CD8-positive, alpha-beta memory T cell (primary cell): ENCODE measurements around the gene KRTAP3-1. TPM values are rescaled to one million over a fixed set of nuclear protein-coding genes. Genes with fewer than 3 reads are reported as not detected.

Experiments used
- CTCF ChIA-PET: fragments of 350-600 bp; sonication (Branson Sonifier 250); formaldehyde crosslinking; loops from one replicate; lab custom pipeline; 2021; ENCODE audit warnings: antibody characterized with exemption; lab: Charles Lee
- POLR2A ChIA-PET: fragments of 350-600 bp; sonication (Branson Sonifier 250); formaldehyde crosslinking; loops from one replicate; lab custom pipeline; 2021; ENCODE audit warnings: antibody characterized with exemption; lab: Charles Lee
- DNase-seq, 5 donors: peaks; one replicate each; pipeline versions ENCODE4 v3.0.0 to v3.0.0-alpha.2; 2020 to 2022; ENCODE audit warnings: mixed read lengths in 1 of 5
- H3K27ac ChIP-seq: one replicate; pipeline ENCODE4 v1.7.0; 2013; ENCODE audit warnings: low read depth, mild to moderate bottlenecking, low read length, moderate library complexity
- H3K27me3 ChIP-seq: 2 replicates; pipeline ENCODE4 v1.7.0; 2013; ENCODE audit warnings: low read length, mild to moderate bottlenecking; ENCODE audit not compliant: insufficient read depth, poor library complexity, severe bottlenecking
- H3K36me3 ChIP-seq: 2 replicates; pipeline ENCODE4 v1.7.0; 2013; ENCODE audit warnings: mild to moderate bottlenecking, low read length, moderate library complexity; ENCODE audit not compliant: insufficient read depth
- H3K4me1 ChIP-seq: 2 replicates; pipeline ENCODE4 v1.7.0; 2013; ENCODE audit warnings: mild to moderate bottlenecking, low read length, moderate library complexity; ENCODE audit not compliant: insufficient read depth
- H3K4me3 ChIP-seq: 2 replicates; pipeline ENCODE4 v1.7.0; 2013; ENCODE audit warnings: mild to moderate bottlenecking, low read length
- H3K9me3 ChIP-seq: 2 replicates; pipeline ENCODE4 v1.7.0; 2013; ENCODE audit warnings: mild to moderate bottlenecking, low read length
- H3K27ac Mint-ChIP-seq, 8 donors: one replicate each; pipeline ENCODE4 v1.8.0; 2020 to 2021; ENCODE audit warnings: mixed read lengths in 8 of 8, mild to moderate bottlenecking in 6 of 8, inconsistent platforms in 3 of 8, moderate library complexity in 3 of 8
- H3K27me3 Mint-ChIP-seq, 2 donors: one replicate each; pipeline ENCODE4 v1.8.0; 2020 to 2021; ENCODE audit warnings: mixed read lengths in 2 of 2, mild to moderate bottlenecking in 1 of 2, moderate library complexity in 1 of 2
- H3K36me3 Mint-ChIP-seq, 3 donors: one replicate each; pipeline ENCODE4 v1.8.0; 2020 to 2021; ENCODE audit warnings: mixed read lengths in 3 of 3, inconsistent platforms in 1 of 3, mild to moderate bottlenecking in 1 of 3
- H3K4me1 Mint-ChIP-seq, 3 donors: one replicate each; pipeline ENCODE4 v1.8.0; 2020 to 2021; ENCODE audit warnings: mixed read lengths in 3 of 3, inconsistent platforms in 1 of 3, mild to moderate bottlenecking in 1 of 3
- H3K4me3 Mint-ChIP-seq, 7 donors: one replicate each; pipeline ENCODE4 v1.8.0; 2020 to 2021; ENCODE audit warnings: mixed read lengths in 7 of 7, mild to moderate bottlenecking in 6 of 7, moderate library complexity in 4 of 7, inconsistent platforms in 2 of 7
- H3K9me3 Mint-ChIP-seq, 5 donors: one replicate each; pipeline ENCODE4 v1.8.0; 2020 to 2022; ENCODE audit warnings: mixed read lengths in 5 of 5, mild to moderate bottlenecking in 3 of 5, moderate library complexity in 2 of 5, inconsistent platforms in 1 of 5
- polyA plus RNA-seq: library from polyadenylated mRNA; unstranded; fragments of 300-500 nt; fragmentation: Illumina TruSeq; gene quantifications from one replicate; pipeline ENCODE4 v1.2.3, GENCODE V29; 2021
- total RNA-seq, 2 experiments: library from RNA; stranded (reverse); gene quantifications; one replicate each; pipeline ENCODE4 v1.2.3, GENCODE V29; 2021

The KRTAP3-1 gene
- total and polyA plus RNA-seq, 3 experiments from 2014 or later = not detected

GRCh38 chr17:40966848-40967247, 42.1 kb downstream of the KRTAP3-1 start, which contains the start of gene KRT39:
KRT39 (minus strand) TSS chr17:40966948; CDS start chr17:40966856, 92 bp downstream.
- CTCF ChIA-PET = interaction anchor here (1.4 kb wide), 1 partner anchor 19 kb away, joined by 3 read pairs; no protein-coding TSS in a partner anchor
- no peak within 1 kb of the TSS for H3K4me3 ChIP-seq
- Mint-ChIP-seq H3K9me3 (peaks cover 0 to 4% (median 0%) of the 10 kb centered on the region in 5 donors), H3K4me3 (no peak within 1 kb of the TSS), H3K4me1 (peaks cover 5 to 6% (median 5%) of the 10 kb centered on the region in 3 donors), H3K27me3 (peaks cover 14 to 48% of the 10 kb centered on the region in 2 donors), H3K27ac (no peak within 1 kb of the TSS), H3K36me3 (no peaks in the 10 kb centered on the region)
- H3K9me3 ChIP-seq = no peaks in the 10 kb centered on the region
- H3K27me3 ChIP-seq = no peaks in the 10 kb centered on the region
- POLR2A ChIA-PET = no interaction called here
- no peaks in the 10 kb centered on the region for H3K4me1 ChIP-seq
- H3K36me3 ChIP-seq = no peaks in the 10 kb centered on the region
- no peak within 1 kb of the TSS for H3K27ac ChIP-seq
- no peak for DNase-seq

GRCh38 chr17:40963838-40964237, 45.1 kb downstream of the KRTAP3-1 start:
- CTCF ChIA-PET = no interaction called here
- H3K27me3 ChIP-seq = no peaks in the 10 kb centered on the region
- Mint-ChIP-seq H3K4me1 (peaks cover 5 to 6% (median 5%) of the 10 kb centered on the region in 3 donors), H3K36me3 (no peaks in the 10 kb centered on the region), H3K4me3 (no peak overlapping the region), H3K9me3 (peaks cover 0 to 4% (median 0%) of the 10 kb centered on the region in 5 donors), H3K27ac (no peak overlapping the region), H3K27me3 (peaks cover 17 to 51% of the 10 kb centered on the region in 2 donors)
- no peak overlapping the region for H3K4me3 ChIP-seq
- no peaks in the 10 kb centered on the region for H3K4me1 ChIP-seq
- POLR2A ChIA-PET = no interaction called here
- H3K36me3 ChIP-seq = no peaks in the 10 kb centered on the region
- DNase-seq = no peak
- H3K9me3 ChIP-seq = no peaks in the 10 kb centered on the region
- H3K27ac ChIP-seq = no peak overlapping the region

- ChIA-PET CTCF (interaction anchor here (1.4 kb wide), 1 partner anchor 18 kb away, joined by 3 read pairs; no protein-coding TSS in a partner anchor), POLR2A (no interaction called here)
- no peak overlapping the region for H3K4me3 ChIP-seq
- Mint-ChIP-seq H3K36me3 (no peaks in the 10 kb centered on the region), H3K4me1 (peaks cover 5 to 6% (median 5%) of the 10 kb centered on the region in 3 donors), H3K27ac (peak overlapping the region in 1 of 8 donors; percentile 45), H3K4me3 (no peak overlapping the region), H3K27me3 (peaks cover 17 to 42% of the 10 kb centered on the region in 2 donors), H3K9me3 (no peaks in the 10 kb centered on the region)
- H3K27me3 ChIP-seq = no peaks in the 10 kb centered on the region
- H3K9me3 ChIP-seq = no peaks in the 10 kb centered on the region
- no peaks in the 10 kb centered on the region for H3K4me1 ChIP-seq
- DNase-seq = no peak
- H3K27ac ChIP-seq = no peak overlapping the region
- no peaks in the 10 kb centered on the region for H3K36me3 ChIP-seq
Measured at GRCh38 chr17:40962059-40962561, 46.8 kb downstream of the KRTAP3-1 start.

GRCh38 chr17:40961591-40961990, 47.3 kb downstream of the KRTAP3-1 start:
- no peak overlapping the region for H3K27ac Mint-ChIP-seq
- H3K27me3 Mint-ChIP-seq = peaks cover 16 to 46% of the 10 kb centered on the region in 2 donors
- no peaks in the 10 kb centered on the region for H3K36me3 Mint-ChIP-seq
- no peaks in the 10 kb centered on the region for H3K36me3 ChIP-seq
- DNase-seq = no peak
- no peak overlapping the region for H3K4me3 Mint-ChIP-seq
- H3K4me1 Mint-ChIP-seq = peaks cover 5 to 6% (median 5%) of the 10 kb centered on the region in 3 donors
- POLR2A ChIA-PET = no interaction called here
- no peak overlapping the region for H3K27ac ChIP-seq
- H3K4me1 ChIP-seq = no peaks in the 10 kb centered on the region
- CTCF ChIA-PET = interaction anchor here (1.4 kb wide), 1 partner anchor 17 kb away, joined by 3 read pairs; no protein-coding TSS in a partner anchor
- H3K9me3 Mint-ChIP-seq = no peaks in the 10 kb centered on the region
- no peaks in the 10 kb centered on the region for H3K9me3 ChIP-seq
- no peak overlapping the region for H3K4me3 ChIP-seq
- no peaks in the 10 kb centered on the region for H3K27me3 ChIP-seq

- Mint-ChIP-seq H3K4me1 (peaks cover 5 to 6% (median 5%) of the 10 kb centered on the region in 3 donors), H3K9me3 (no peaks in the 10 kb centered on the region), H3K36me3 (no peaks in the 10 kb centered on the region), H3K27me3 (peaks cover 19 to 48% of the 10 kb centered on the region in 2 donors), H3K27ac (no peak overlapping the region), H3K4me3 (no peak overlapping the region)
- CTCF ChIA-PET = interaction anchor here (1.1 kb wide), 1 partner anchor 28 kb away, joined by 3 read pairs; no protein-coding TSS in a partner anchor
- Histone ChIP-seq H3K36me3 (no peaks in the 10 kb centered on the region), H3K9me3 (no peaks in the 10 kb centered on the region), H3K4me1 (no peaks in the 10 kb centered on the region), H3K4me3 (no peak overlapping the region), H3K27me3 (no peaks in the 10 kb centered on the region), H3K27ac (no peak overlapping the region)
- POLR2A ChIA-PET = no interaction called here
- DNase-seq = no peak
Measured at GRCh38 chr17:40960144-40960543, 48.8 kb downstream of the KRTAP3-1 start.

Other genes starting within 250 kb of the KRTAP3-1 start
Only the 30 nearest of the 37 such genes appear.
- not detected for gene KRT28, start 209.2 kb downstream of the KRTAP3-1 start, total RNA-seq
- gene KRT28, start 209.2 kb downstream of the KRTAP3-1 start, polyA plus RNA-seq = not detected
- 10 to 100 TPM; 57.5 to 61.9 TPM for gene KRT10, start 186.5 kb downstream of the KRTAP3-1 start, total RNA-seq
- gene KRT10, start 186.5 kb downstream of the KRTAP3-1 start, polyA plus RNA-seq = 218 TPM
- gene KRT12, start 141.9 kb downstream of the KRTAP3-1 start, total RNA-seq = not detected
- not detected for gene KRT12, start 141.9 kb downstream of the KRTAP3-1 start, polyA plus RNA-seq
- gene KRT20, start 123.9 kb downstream of the KRTAP3-1 start, total RNA-seq = not detected
- not detected for gene KRT20, start 123.9 kb downstream of the KRTAP3-1 start, polyA plus RNA-seq
- gene KRT23, start 71.5 kb downstream of the KRTAP3-1 start, total RNA-seq = not detected
- gene KRT23, start 71.5 kb downstream of the KRTAP3-1 start, polyA plus RNA-seq = not detected
- not detected for gene KRT39, start 42.2 kb downstream of the KRTAP3-1 start, total RNA-seq
- not detected for gene KRT39, start 42.2 kb downstream of the KRTAP3-1 start, polyA plus RNA-seq
- not detected for gene KRT40, start 24.8 kb downstream of the KRTAP3-1 start, total RNA-seq
- not detected for gene KRT40, start 24.8 kb downstream of the KRTAP3-1 start, polyA plus RNA-seq
- gene KRTAP3-3, start 15.0 kb downstream of the KRTAP3-1 start, total RNA-seq = not detected
- gene KRTAP3-3, start 15.0 kb downstream of the KRTAP3-1 start, polyA plus RNA-seq = not detected
- not detected for gene KRTAP3-2, start 9.2 kb downstream of the KRTAP3-1 start, total RNA-seq
- gene KRTAP3-2, start 9.2 kb downstream of the KRTAP3-1 start, polyA plus RNA-seq = not detected
- gene KRTAP1-5, start 18.1 kb upstream of the KRTAP3-1 start, total RNA-seq = not detected
- not detected for gene KRTAP1-5, start 18.1 kb upstream of the KRTAP3-1 start, polyA plus RNA-seq
- gene KRTAP1-4, start 21.1 kb upstream of the KRTAP3-1 start, total RNA-seq = not detected
- not detected for gene KRTAP1-4, start 21.1 kb upstream of the KRTAP3-1 start, polyA plus RNA-seq
- gene KRTAP1-3, start 25.7 kb upstream of the KRTAP3-1 start, total RNA-seq = not detected
- gene KRTAP1-3, start 25.7 kb upstream of the KRTAP3-1 start, polyA plus RNA-seq = not detected
- gene KRTAP1-1, start 32.3 kb upstream of the KRTAP3-1 start, total RNA-seq = not detected
- gene KRTAP1-1, start 32.3 kb upstream of the KRTAP3-1 start, polyA plus RNA-seq = not detected
- not detected for gene KRTAP2-1, start 38.2 kb upstream of the KRTAP3-1 start, total RNA-seq
- gene KRTAP2-1, start 38.2 kb upstream of the KRTAP3-1 start, polyA plus RNA-seq = not detected
- not detected for gene KRTAP2-2, start 46.1 kb upstream of the KRTAP3-1 start, total RNA-seq
- gene KRTAP2-2, start 46.1 kb upstream of the KRTAP3-1 start, polyA plus RNA-seq = not detected
- gene KRTAP2-3, start 51.0 kb upstream of the KRTAP3-1 start, total RNA-seq = not detected
- gene KRTAP2-3, start 51.0 kb upstream of the KRTAP3-1 start, polyA plus RNA-seq = not detected
- not detected for gene KRTAP2-4, start 56.8 kb upstream of the KRTAP3-1 start, total RNA-seq
- not detected for gene KRTAP2-4, start 56.8 kb upstream of the KRTAP3-1 start, polyA plus RNA-seq
- not detected for gene KRTAP4-7, start 75.0 kb upstream of the KRTAP3-1 start, total RNA-seq
- gene KRTAP4-7, start 75.0 kb upstream of the KRTAP3-1 start, polyA plus RNA-seq = not detected
- not detected for gene KRTAP4-8, start 89.0 kb upstream of the KRTAP3-1 start, total RNA-seq
- not detected for gene KRTAP4-8, start 89.0 kb upstream of the KRTAP3-1 start, polyA plus RNA-seq
- gene KRTAP4-16, start 93.1 kb upstream of the KRTAP3-1 start, total RNA-seq = not detected
- gene KRTAP4-16, start 93.1 kb upstream of the KRTAP3-1 start, polyA plus RNA-seq = not detected
- gene KRTAP4-9, start 96.3 kb upstream of the KRTAP3-1 start, total RNA-seq = not detected
- not detected for gene KRTAP4-9, start 96.3 kb upstream of the KRTAP3-1 start, polyA plus RNA-seq
- gene KRTAP4-11, start 109.2 kb upstream of the KRTAP3-1 start, total RNA-seq = not detected
- not detected for gene KRTAP4-11, start 109.2 kb upstream of the KRTAP3-1 start, polyA plus RNA-seq
- gene KRTAP4-12, start 115.1 kb upstream of the KRTAP3-1 start, total RNA-seq = not detected
- gene KRTAP4-12, start 115.1 kb upstream of the KRTAP3-1 start, polyA plus RNA-seq = not detected
- gene KRTAP4-6, start 131.4 kb upstream of the KRTAP3-1 start, total RNA-seq = not detected
- gene KRTAP4-6, start 131.4 kb upstream of the KRTAP3-1 start, polyA plus RNA-seq = 0.35 TPM
- gene KRTAP4-5, start 140.7 kb upstream of the KRTAP3-1 start, total RNA-seq = not detected
- not detected for gene KRTAP4-5, start 140.7 kb upstream of the KRTAP3-1 start, polyA plus RNA-seq
- not detected for gene KRTAP4-4, start 151.6 kb upstream of the KRTAP3-1 start, total RNA-seq
- gene KRTAP4-4, start 151.6 kb upstream of the KRTAP3-1 start, polyA plus RNA-seq = not detected
- not detected for gene KRTAP4-3, start 159.1 kb upstream of the KRTAP3-1 start, total RNA-seq
- gene KRTAP4-3, start 159.1 kb upstream of the KRTAP3-1 start, polyA plus RNA-seq = not detected
- gene KRTAP4-2, start 169.1 kb upstream of the KRTAP3-1 start, total RNA-seq = not detected
- not detected for gene KRTAP4-2, start 169.1 kb upstream of the KRTAP3-1 start, polyA plus RNA-seq
- not detected for gene KRTAP4-1, start 175.8 kb upstream of the KRTAP3-1 start, total RNA-seq
- gene KRTAP4-1, start 175.8 kb upstream of the KRTAP3-1 start, polyA plus RNA-seq = not detected
- not detected for gene KRTAP9-1, start 180.8 kb upstream of the KRTAP3-1 start, total RNA-seq
- gene KRTAP9-1, start 180.8 kb upstream of the KRTAP3-1 start, polyA plus RNA-seq = not detected